A673 (cell line): ENCODE results near the gene GLDC. TPM values are rescaled to one million over a fixed set of nuclear protein-coding genes. Genes with fewer than 3 reads are reported as not detected.
A peak's percentile ranks its signal among the peaks of the same experiment; 100 is the strongest.

Source experiments
- BruUV-seq: library from RNA; stranded (reverse); fragments of 400-500 nt; replicated peaks from 2 replicates; lab custom pipeline; 2021; lab: Mats Ljungman, UMichigan
- CTCF ChIA-PET: fragments of 300-600 bp; sonication (Branson Sonifier 250); formaldehyde crosslinking; loops from one replicate; lab custom pipeline; 2022; ENCODE audit warnings: antibody characterized with exemption; lab: Charles Lee
- POLR2A ChIA-PET: fragments of 300-600 bp; sonication (Branson Sonifier 250); formaldehyde crosslinking; loops from one replicate; lab custom pipeline; 2022; ENCODE audit warnings: antibody characterized with exemption; ENCODE audit not compliant: low non-redundant PET; lab: Charles Lee
- DNase-seq: peaks from one replicate; pipeline ENCODE4 v3.0.0-alpha.2; 2015; ENCODE audit warnings: low spot score
- H3K27ac ChIP-seq: fragments of 200-600 bp; sonication (generic); 2 replicates; pipeline ENCODE4 v1.5.1; 2016; ENCODE audit warnings: mixed run types, low read depth, mild to moderate bottlenecking, mixed read lengths, antibody characterized with exemption, low read length; ENCODE audit not compliant: poor library complexity, severe bottlenecking
- H3K27me3 ChIP-seq: fragments of 200-600 bp; sonication (generic); replicated peaks from 2 replicates; pipeline ENCODE4 v1.6.1; 2017; ENCODE audit warnings: mixed run types, low read depth, mild to moderate bottlenecking, mixed read lengths, antibody characterized with exemption, low read length; ENCODE audit not compliant: insufficient read depth, poor library complexity
- H3K36me3 ChIP-seq: fragments of 200-600 bp; sonication (generic); 2 replicates; pipeline ENCODE4 v1.6.1; 2016; ENCODE audit warnings: mixed run types, mild to moderate bottlenecking, mixed read lengths, antibody characterized with exemption, low read length; ENCODE audit not compliant: insufficient read depth, poor library complexity, severe bottlenecking
- H3K4me1 ChIP-seq: fragments of 200-600 bp; sonication (generic); 2 replicates; pipeline ENCODE4 v1.6.1; 2017; ENCODE audit warnings: mixed run types, mild to moderate bottlenecking, mixed read lengths, antibody characterized with exemption, low read length; ENCODE audit not compliant: insufficient read depth, poor library complexity, severe bottlenecking
- H3K4me3 ChIP-seq: fragments of 200-600 bp; sonication (generic); 2 replicates; pipeline ENCODE4 v1.5.1; 2016; ENCODE audit warnings: low read depth, mixed run types, mild to moderate bottlenecking, mixed read lengths, low read length; ENCODE audit not compliant: poor library complexity, severe bottlenecking
- H3K9me3 ChIP-seq: fragments of 200-600 bp; sonication (generic); 2 replicates; pipeline ENCODE4 v1.6.1; 2016; ENCODE audit warnings: mixed run types, low read depth, mild to moderate bottlenecking, mixed read lengths, antibody characterized with exemption, low read length; ENCODE audit not compliant: poor library complexity, severe bottlenecking
- CTCF ChIP-seq: fragments of 300-800, 200-600 bp; sonication (generic); conservative IDR thresholded peaks from 2 replicates; pipeline ENCODE4 v1.5.1; 2017; ENCODE audit warnings: low read depth, mild to moderate bottlenecking, antibody characterized with exemption, low read length, moderate library complexity, mixed read lengths
- EZH2 ChIP-seq: fragments of 200-600 bp; sonication (generic); IDR thresholded peaks from 2 replicates; pipeline ENCODE4 v1.6.1; 2017; ENCODE audit warnings: borderline replicate concordance, low read depth, mild to moderate bottlenecking, mixed read lengths, antibody characterized with exemption, low read length; ENCODE audit not compliant: poor library complexity, severe bottlenecking
- intact Hi-C: fragments of 100-400 bp; cut with micrococcal nuclease; formaldehyde crosslinking; loops from one replicate; pipeline ENCODE4 v1.10.0; 2022; ENCODE audit not compliant: unreplicated experiment
- total RNA-seq: library from RNA; stranded (reverse); gene quantifications from 2 replicates; pipeline ENCODE4 v1.2.3, GENCODE V29; 2021

Gene GLDC
- total RNA-seq, 1 experiment from 2014 or later = 0.32 TPM

GRCh38 chr9:6575324-6576034, 70.0 kb downstream of the GLDC start:
- no peak for DNase-seq
- Histone ChIP-seq H3K27me3 (peaks cover 33% of the 10 kb centered on the region), H3K27ac (no peak overlapping the region), H3K4me1 (no peaks in the 10 kb centered on the region), H3K4me3 (no peak overlapping the region), H3K9me3 (no peaks in the 10 kb centered on the region), H3K36me3 (no peaks in the 10 kb centered on the region)
- intact Hi-C loops = no loop called here
- POLR2A ChIA-PET = no interaction called here
- CTCF ChIA-PET = no interaction called here
- BruUV-seq = no TSS peak
- no peak for TF ChIP-seq CTCF
- TF ChIP-seq EZH2 = no peak

GRCh38 chr9:6567140-6567591, 78.4 kb downstream of the GLDC start:
- H3K27ac ChIP-seq = no peak overlapping the region
- BruUV-seq = no TSS peak
- CTCF ChIA-PET = no interaction called here

GRCh38 chr9:6566409-6567139, 79.0 kb downstream of the GLDC start:
- no peak overlapping the region for H3K27ac ChIP-seq
- intact Hi-C loops = loop anchor here (10.0 kb wide), 1 partner anchor 372 kb away; no protein-coding TSS in a partner anchor
- POLR2A ChIA-PET = no interaction called here
- no peaks in the 10 kb centered on the region for H3K9me3 ChIP-seq
- BruUV-seq = no TSS peak
- no peaks in the 10 kb centered on the region for H3K36me3 ChIP-seq
- no peaks in the 10 kb centered on the region for H3K4me1 ChIP-seq
- CTCF ChIA-PET = no interaction called here
- TF ChIP-seq EZH2 = no peak
- no peak for TF ChIP-seq CTCF
- DNase-seq = peak; percentile 49
- H3K27me3 ChIP-seq = no peaks in the 10 kb centered on the region
- H3K4me3 ChIP-seq = no peak overlapping the region

More at GRCh38 chr9:6567140-6567591, 78.4 kb downstream of the GLDC start:
- no peak overlapping the region for H3K4me3 ChIP-seq
- DNase-seq = no peak
- intact Hi-C loops = loop anchor here (10.0 kb wide), 1 partner anchor 372 kb away; no protein-coding TSS in a partner anchor
- H3K9me3 ChIP-seq = no peaks in the 10 kb centered on the region
- no peaks in the 10 kb centered on the region for H3K4me1 ChIP-seq
- peaks cover 3% of the 10 kb centered on the region for H3K27me3 ChIP-seq
- POLR2A ChIA-PET = no interaction called here
- no peaks in the 10 kb centered on the region for H3K36me3 ChIP-seq
- TF ChIP-seq CTCF (no peak), EZH2 (no peak)
